Measurements from ENCODE around the gene GGTA1.

The GGTA1 gene

GRCh38 chr9:121455527-121456239, 44.0 kb downstream of the GGTA1 start:
- Histone ChIP-seq H3K4me3 (ENCODE audit: low read length) (no peak overlapping the region), H3K4me1 (ENCODE audit: control insufficient read depth, insufficient read depth, low read length) (no peaks in the 10 kb centered on the region), H3K9ac (ENCODE audit: low read length) (no peak overlapping the region), H3K9me3 (ENCODE audit: control insufficient read depth, low read length) (no peaks in the 10 kb centered on the region), H3K36me3 (ENCODE audit: control insufficient read depth, insufficient read depth, low read length, severe bottlenecking) (no peaks in the 10 kb centered on the region), H3K27me3 (replicated peaks; ENCODE audit: control insufficient read depth, insufficient read depth, low read length) (peaks cover 48% of the 10 kb centered on the region)
- DNase-seq (ENCODE audit: low read depth): no peak

- no peaks in the 10 kb centered on the region for H3K9me3 ChIP-seq (ENCODE audit: control insufficient read depth, low read length)
- no peak overlapping the region for H3K4me3 ChIP-seq (ENCODE audit: low read length)
- H3K4me1 ChIP-seq (ENCODE audit: control insufficient read depth, insufficient read depth, low read length): no peaks in the 10 kb centered on the region
- no peak overlapping the region for H3K9ac ChIP-seq (ENCODE audit: low read length)
- no peaks in the 10 kb centered on the region for H3K36me3 ChIP-seq (ENCODE audit: control insufficient read depth, insufficient read depth, low read length, severe bottlenecking)
- no peak for DNase-seq (ENCODE audit: low read depth)
- H3K27me3 ChIP-seq (replicated peaks; ENCODE audit: control insufficient read depth, insufficient read depth, low read length): peaks cover 43% of the 10 kb centered on the region
Measured at GRCh38 chr9:121454972-121455371, 44.7 kb downstream of the GGTA1 start.

- Histone ChIP-seq H3K36me3 (ENCODE audit: control insufficient read depth, insufficient read depth, low read length, severe bottlenecking) (no peaks in the 10 kb centered on the region), H3K9me3 (ENCODE audit: control insufficient read depth, low read length) (no peaks in the 10 kb centered on the region), H3K9ac (ENCODE audit: low read length) (no peak overlapping the region), H3K27me3 (replicated peaks; ENCODE audit: control insufficient read depth, insufficient read depth, low read length) (peaks cover 29% of the 10 kb centered on the region), H3K4me3 (ENCODE audit: low read length) (no peak overlapping the region), H3K4me1 (ENCODE audit: control insufficient read depth, insufficient read depth, low read length) (no peaks in the 10 kb centered on the region)
- DNase-seq (ENCODE audit: low read depth): no peak
Measured at GRCh38 chr9:121453232-121453892, 46.3 kb downstream of the GGTA1 start.

- Histone ChIP-seq H3K9ac (ENCODE audit: low read length) (no peak overlapping the region), H3K4me1 (ENCODE audit: control insufficient read depth, insufficient read depth, low read length) (no peaks in the 10 kb centered on the region), H3K36me3 (ENCODE audit: control insufficient read depth, insufficient read depth, low read length, severe bottlenecking) (no peaks in the 10 kb centered on the region), H3K27me3 (replicated peaks; ENCODE audit: control insufficient read depth, insufficient read depth, low read length) (peaks cover 35% of the 10 kb centered on the region), H3K4me3 (ENCODE audit: low read length) (no peak overlapping the region), H3K9me3 (ENCODE audit: control insufficient read depth, low read length) (no peaks in the 10 kb centered on the region)
- DNase-seq (ENCODE audit: low read depth): no peak
Measured at GRCh38 chr9:121452085-121452484, 47.6 kb downstream of the GGTA1 start.

GRCh38 chr9:121451586-121451985, 48.1 kb downstream of the GGTA1 start:
- DNase-seq (ENCODE audit: low read depth): no peak
- no peaks in the 10 kb centered on the region for H3K4me1 ChIP-seq (ENCODE audit: control insufficient read depth, insufficient read depth, low read length)
- no peak overlapping the region for H3K9ac ChIP-seq (ENCODE audit: low read length)
- H3K27me3 ChIP-seq (replicated peaks; ENCODE audit: control insufficient read depth, insufficient read depth, low read length): peaks cover 34% of the 10 kb centered on the region
- no peaks in the 10 kb centered on the region for H3K9me3 ChIP-seq (ENCODE audit: control insufficient read depth, low read length)
- no peaks in the 10 kb centered on the region for H3K36me3 ChIP-seq (ENCODE audit: control insufficient read depth, insufficient read depth, low read length, severe bottlenecking)
- H3K4me3 ChIP-seq (ENCODE audit: low read length): no peak overlapping the region

GRCh38 chr9:121450241-121450640, 49.4 kb downstream of the GGTA1 start:
- Histone ChIP-seq H3K4me3 (ENCODE audit: low read length) (no peak overlapping the region), H3K9ac (ENCODE audit: low read length) (no peak overlapping the region), H3K4me1 (ENCODE audit: control insufficient read depth, insufficient read depth, low read length) (no peaks in the 10 kb centered on the region), H3K9me3 (ENCODE audit: control insufficient read depth, low read length) (no peaks in the 10 kb centered on the region), H3K36me3 (ENCODE audit: control insufficient read depth, insufficient read depth, low read length, severe bottlenecking) (no peaks in the 10 kb centered on the region), H3K27me3 (replicated peaks; ENCODE audit: control insufficient read depth, insufficient read depth, low read length) (peaks cover 35% of the 10 kb centered on the region)
- no peak for DNase-seq (ENCODE audit: low read depth)

- no peaks in the 10 kb centered on the region for H3K9me3 ChIP-seq (ENCODE audit: control insufficient read depth, low read length)
- H3K27me3 ChIP-seq (replicated peaks; ENCODE audit: control insufficient read depth, insufficient read depth, low read length): peaks cover 40% of the 10 kb centered on the region
- no peak overlapping the region for H3K9ac ChIP-seq (ENCODE audit: low read length)
- no peaks in the 10 kb centered on the region for H3K4me1 ChIP-seq (ENCODE audit: control insufficient read depth, insufficient read depth, low read length)
- DNase-seq (ENCODE audit: low read depth): no peak
- no peaks in the 10 kb centered on the region for H3K36me3 ChIP-seq (ENCODE audit: control insufficient read depth, insufficient read depth, low read length, severe bottlenecking)
- H3K4me3 ChIP-seq (ENCODE audit: low read length): no peak overlapping the region
Measured at GRCh38 chr9:121449786-121450185, 49.9 kb downstream of the GGTA1 start.

- H3K4me1 ChIP-seq (ENCODE audit: control insufficient read depth, insufficient read depth, low read length): no peaks in the 10 kb centered on the region
- peak; percentile 32 for DNase-seq (ENCODE audit: low read depth)
- H3K4me3 ChIP-seq (ENCODE audit: low read length): no peak overlapping the region
- peaks cover 51% of the 10 kb centered on the region for H3K27me3 ChIP-seq (replicated peaks; ENCODE audit: control insufficient read depth, insufficient read depth, low read length)
- no peak overlapping the region for H3K9ac ChIP-seq (ENCODE audit: low read length)
- H3K36me3 ChIP-seq (ENCODE audit: control insufficient read depth, insufficient read depth, low read length, severe bottlenecking): no peaks in the 10 kb centered on the region
- no peaks in the 10 kb centered on the region for H3K9me3 ChIP-seq (ENCODE audit: control insufficient read depth, low read length)
Measured at GRCh38 chr9:121447321-121447834, 52.3 kb downstream of the GGTA1 start.

DNA sequence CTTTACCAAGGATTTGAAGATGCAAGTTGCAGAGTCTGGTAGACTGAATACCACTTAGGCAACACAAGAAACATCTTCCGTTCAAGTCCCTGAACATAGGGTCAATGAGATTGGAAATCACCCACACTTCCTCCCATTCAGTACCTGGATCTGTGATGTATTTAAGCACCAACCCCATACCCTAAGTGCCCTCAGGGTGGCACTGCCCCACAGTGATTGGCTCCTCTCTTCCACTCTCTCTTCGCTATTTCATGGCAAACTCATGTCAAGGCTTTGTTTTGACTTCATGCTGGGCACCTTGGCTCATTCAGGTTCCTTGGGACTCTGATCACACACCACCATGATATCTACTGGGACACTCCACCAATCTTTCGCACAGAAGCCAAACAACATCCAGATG, 53.7 kb downstream of the GGTA1 start:
- Histone ChIP-seq H3K9me3 (ENCODE audit: control insufficient read depth, low read length) (no peaks in the 10 kb centered on the region), H3K4me1 (ENCODE audit: control insufficient read depth, insufficient read depth, low read length) (no peaks in the 10 kb centered on the region), H3K36me3 (ENCODE audit: control insufficient read depth, insufficient read depth, low read length, severe bottlenecking) (no peaks in the 10 kb centered on the region), H3K9ac (ENCODE audit: low read length) (no peak overlapping the region), H3K4me3 (ENCODE audit: low read length) (no peak overlapping the region), H3K27me3 (replicated peaks; ENCODE audit: control insufficient read depth, insufficient read depth, low read length) (peaks cover 58% of the 10 kb centered on the region)
- no peak for DNase-seq (ENCODE audit: low read depth)

DNA sequence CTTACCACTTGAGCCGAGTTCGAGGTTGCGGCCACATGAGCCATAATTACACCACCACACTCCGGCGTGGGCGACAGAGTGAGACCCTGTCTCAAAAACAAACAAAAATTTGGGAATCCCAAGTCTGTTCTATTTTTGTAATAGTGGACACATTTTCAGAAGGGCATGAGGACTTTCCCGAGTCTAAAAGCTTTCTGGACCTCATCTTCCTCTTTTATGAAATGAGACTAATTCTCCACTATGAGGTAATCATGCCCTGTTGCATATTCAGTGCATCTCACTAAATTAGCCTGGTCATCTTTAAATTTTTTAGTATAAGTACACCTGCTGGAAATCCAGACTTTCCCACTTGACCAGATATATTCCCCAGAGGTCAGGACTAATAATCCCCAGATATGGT, 55.7 kb downstream of the GGTA1 start:
- Histone ChIP-seq H3K9ac (ENCODE audit: low read length) (no peak overlapping the region), H3K4me1 (ENCODE audit: control insufficient read depth, insufficient read depth, low read length) (peaks cover 12% of the 10 kb centered on the region), H3K9me3 (ENCODE audit: control insufficient read depth, low read length) (no peaks in the 10 kb centered on the region), H3K36me3 (ENCODE audit: control insufficient read depth, insufficient read depth, low read length, severe bottlenecking) (no peaks in the 10 kb centered on the region), H3K27me3 (replicated peaks; ENCODE audit: control insufficient read depth, insufficient read depth, low read length) (peaks cover 58% of the 10 kb centered on the region), H3K4me3 (ENCODE audit: low read length) (no peak overlapping the region)
- no peak for DNase-seq (ENCODE audit: low read depth)

DNA sequence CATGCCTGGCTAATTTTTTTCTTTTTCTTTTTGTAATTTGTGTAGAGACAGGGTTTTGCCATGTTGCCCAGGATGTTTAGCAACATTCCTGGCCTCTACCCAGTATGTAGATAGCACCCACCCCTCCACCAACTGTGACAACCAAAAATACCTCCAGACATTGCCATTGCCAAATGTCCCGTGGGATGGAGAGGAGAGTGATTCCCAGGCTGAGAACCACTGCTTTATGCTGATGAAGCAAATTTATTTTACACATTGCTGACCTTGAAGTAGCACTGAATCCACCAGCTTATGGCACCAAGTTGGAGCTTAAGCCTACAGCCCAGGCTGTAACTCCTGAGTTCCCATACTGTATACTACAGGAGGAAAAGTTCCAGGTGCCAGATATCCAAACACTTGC, 58.5 kb downstream of the GGTA1 start:
- peaks cover 12% of the 10 kb centered on the region for H3K4me1 ChIP-seq (ENCODE audit: control insufficient read depth, insufficient read depth, low read length)
- H3K27me3 ChIP-seq (replicated peaks; ENCODE audit: control insufficient read depth, insufficient read depth, low read length): peaks cover 41% of the 10 kb centered on the region
- H3K9ac ChIP-seq (ENCODE audit: low read length): no peak overlapping the region
- no peak overlapping the region for H3K4me3 ChIP-seq (ENCODE audit: low read length)
- no peaks in the 10 kb centered on the region for H3K36me3 ChIP-seq (ENCODE audit: control insufficient read depth, insufficient read depth, low read length, severe bottlenecking)
- DNase-seq (ENCODE audit: low read depth): no peak
- H3K9me3 ChIP-seq (ENCODE audit: control insufficient read depth, low read length): no peaks in the 10 kb centered on the region

Measured in adipocyte (in vitro differentiated cells).